T-helper 9 cell (primary cell): ENCODE results near the gene GGTA1.
"Not testable (repeated sequence)": the region's sequence is repeated elsewhere in the genome, so short reads cannot be mapped to it uniquely, and the experiment has no call there.

ENCODE experiments used
- DNase-seq: peaks from one replicate; pipeline ENCODE4 v3.0.0-alpha.2; 2020

The GGTA1 gene

DNA sequence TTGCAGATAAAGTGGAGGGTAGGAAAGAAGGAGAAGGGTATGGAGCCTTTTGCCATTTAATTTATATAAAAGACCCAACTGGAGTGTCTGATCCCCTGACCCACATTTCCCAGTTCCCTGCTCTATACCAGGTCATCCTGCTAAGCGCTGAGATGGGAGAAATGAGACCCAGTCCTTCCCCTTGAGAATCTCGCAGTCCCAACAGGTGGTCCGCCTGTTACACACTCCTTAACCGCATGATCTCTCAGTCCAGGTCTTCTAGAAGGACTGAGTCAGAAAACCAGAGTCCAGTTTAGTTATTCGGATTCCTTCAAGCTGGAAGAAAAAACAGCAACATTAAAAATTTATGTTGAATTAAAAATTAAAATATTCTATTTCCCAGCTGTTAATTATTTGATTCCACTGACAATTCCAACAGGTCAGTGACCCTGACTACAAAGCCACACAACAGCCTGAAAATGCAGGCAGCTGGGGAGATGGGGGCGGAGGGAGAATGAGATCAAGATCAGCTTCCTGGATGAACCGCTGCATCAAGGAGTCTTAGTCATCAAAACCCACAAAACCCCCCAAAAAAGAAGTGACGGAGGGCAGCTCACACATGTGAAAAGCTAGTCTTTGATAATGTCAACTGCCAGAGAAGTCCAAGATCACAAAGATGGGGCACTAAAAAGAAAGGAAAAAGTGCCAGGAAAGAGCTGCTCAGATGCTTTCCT, 44.0 kb downstream of the GGTA1 start:
- DNase-seq = no peak

DNA sequence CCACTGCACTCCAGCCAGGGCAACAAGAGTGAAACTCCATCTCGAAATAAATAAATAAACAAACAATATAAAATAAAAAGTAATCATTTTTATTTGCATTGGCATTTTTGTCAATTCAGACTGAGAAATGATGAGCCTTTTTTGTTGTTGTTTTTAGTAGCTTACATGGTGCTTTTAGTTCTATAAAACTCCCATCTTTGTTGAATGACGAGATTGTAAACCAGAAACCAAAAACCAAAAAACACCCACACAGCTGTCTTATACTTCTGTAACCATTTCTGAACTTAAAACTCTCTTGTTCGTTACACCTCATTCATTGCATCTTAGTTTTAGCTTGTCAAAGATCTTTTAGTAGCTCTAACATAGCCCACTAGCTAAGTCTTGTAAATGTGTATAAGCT, 44.7 kb downstream of the GGTA1 start:
- DNase-seq = no peak

DNA sequence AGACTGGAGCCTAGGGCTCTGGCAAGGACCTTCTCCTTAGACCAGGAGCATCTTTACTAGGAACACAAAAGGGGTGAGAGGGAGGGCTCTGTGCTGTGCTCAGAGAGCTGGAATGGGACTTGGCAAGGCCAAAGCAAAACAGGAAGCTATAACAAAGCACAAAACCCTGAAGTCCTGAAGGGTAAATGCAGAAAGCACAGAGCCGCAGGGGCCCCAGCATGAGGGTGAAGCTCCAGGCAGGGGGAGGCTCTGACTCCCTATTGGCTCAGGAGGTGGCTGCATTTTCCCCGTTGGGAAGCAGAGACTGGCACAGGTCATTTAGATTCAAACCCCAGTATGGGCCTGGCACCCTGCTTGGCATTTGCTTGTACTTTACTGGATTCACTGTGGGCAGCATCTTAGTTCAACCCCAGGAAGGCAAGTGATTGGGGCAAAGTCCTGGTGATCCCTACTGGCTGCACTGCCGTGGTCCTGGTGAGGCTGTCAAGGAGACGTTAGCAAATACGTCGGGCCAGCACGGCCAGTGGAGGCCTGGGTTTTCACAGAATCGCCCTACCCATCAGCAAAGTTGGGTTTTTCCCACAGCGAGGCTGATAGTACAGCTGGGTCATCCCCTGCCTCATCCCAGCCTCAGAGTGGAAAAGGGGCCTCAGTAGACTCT, 46.3 kb downstream of the GGTA1 start:
- no peak for DNase-seq

DNA sequence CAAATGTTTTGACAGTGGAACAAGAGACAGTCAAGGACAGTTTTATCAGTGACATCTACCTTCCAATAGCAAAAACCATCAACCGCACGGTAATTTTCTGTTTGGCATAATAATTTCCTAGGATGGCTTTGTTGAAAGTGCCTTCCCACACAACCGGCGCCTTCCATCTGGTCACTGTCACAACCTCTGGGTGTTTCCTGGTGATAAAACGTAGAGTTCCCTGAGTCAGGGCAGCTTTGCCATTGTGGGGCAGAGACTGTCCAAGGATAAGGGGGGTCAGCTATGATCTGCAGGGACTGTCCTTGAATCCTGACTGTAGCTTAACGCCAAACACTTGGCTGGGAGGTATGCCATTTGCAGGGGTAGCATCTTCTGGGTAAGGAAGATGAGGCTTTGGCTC, 47.6 kb downstream of the GGTA1 start:
- no peak for DNase-seq

DNA sequence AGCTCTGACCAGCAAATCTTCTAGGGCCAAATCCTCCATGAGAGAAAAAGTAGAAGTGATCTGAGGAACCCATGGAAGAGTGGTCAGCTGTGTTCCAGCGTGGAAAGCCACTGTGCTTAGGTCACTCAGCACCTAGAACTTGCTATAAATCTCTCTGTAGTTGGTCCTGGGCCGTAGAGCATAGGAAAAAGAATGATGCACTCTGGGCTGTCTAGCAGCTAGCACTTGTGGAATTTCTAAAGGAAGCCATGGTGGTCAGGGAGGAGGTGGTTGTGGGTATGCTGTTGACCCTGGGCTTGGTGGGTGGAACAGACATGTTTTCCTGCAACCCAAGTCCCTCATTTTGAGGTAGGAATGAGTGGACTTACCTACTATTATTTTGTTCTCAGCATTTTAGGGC, 48.1 kb downstream of the GGTA1 start:
- no peak for DNase-seq

DNA sequence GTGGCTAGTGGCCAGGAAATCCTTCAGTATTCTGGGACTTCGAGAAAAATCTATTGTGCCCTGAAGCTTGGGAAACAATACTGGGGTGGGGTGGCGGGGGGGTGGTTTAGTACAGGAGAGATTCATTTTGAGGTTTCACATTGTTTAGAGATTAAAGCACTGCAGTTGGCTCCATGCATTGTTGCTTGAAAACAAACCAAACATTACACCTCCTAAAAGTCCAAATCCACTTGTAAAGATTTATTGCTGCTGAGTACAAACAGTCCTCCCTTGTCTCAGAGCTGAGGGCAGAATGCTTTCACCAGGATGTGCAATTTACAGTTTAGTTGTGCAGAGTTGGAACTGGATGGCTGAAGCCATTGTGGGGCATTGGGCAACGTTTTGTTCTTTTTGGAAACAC, 49.4 kb downstream of the GGTA1 start:
- DNase-seq = no peak

DNA sequence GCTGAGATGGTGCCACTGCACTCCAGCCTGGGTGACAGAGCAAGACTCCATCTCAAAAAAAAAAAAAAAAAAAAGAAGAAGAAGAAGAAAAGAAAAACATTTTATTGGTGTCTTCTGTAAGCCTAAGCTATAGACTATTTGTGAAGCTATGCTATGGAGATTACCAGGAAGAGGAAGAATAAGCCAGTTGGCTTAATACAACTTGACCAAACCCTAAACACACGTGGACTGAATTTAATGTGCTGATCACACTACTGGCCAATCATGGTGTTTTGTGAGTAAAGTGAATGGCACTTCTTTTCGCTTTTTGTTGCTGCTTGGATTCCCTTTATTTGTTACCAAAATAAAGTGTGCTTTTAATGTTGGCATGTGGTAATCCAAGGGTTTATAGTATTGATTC, 49.9 kb downstream of the GGTA1 start:
- no peak for DNase-seq

DNA sequence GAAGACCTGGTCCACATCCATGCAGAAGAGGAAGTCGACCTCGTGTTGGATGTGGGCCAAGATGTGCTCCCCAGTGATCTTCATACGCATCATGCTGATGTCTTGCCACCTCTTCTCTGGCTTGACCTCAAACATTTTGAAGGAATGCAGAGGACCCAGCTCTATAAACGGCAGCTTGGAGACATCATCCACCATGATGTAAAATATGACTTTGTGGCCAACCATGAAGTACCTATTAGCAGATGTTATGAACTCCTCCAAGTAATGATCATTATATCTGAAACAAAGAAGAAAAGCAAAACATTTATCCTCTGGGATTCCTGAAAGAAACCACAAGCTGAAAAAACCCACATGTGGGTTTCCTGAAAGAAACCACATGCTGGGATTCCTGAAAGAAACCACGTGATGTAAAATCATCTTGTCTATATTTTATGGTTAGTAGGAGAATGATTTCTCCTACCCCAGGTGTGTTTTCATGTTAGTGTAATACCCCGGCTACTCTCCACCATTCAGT, 52.3 kb downstream of the GGTA1 start:
- DNase-seq = no peak

DNA sequence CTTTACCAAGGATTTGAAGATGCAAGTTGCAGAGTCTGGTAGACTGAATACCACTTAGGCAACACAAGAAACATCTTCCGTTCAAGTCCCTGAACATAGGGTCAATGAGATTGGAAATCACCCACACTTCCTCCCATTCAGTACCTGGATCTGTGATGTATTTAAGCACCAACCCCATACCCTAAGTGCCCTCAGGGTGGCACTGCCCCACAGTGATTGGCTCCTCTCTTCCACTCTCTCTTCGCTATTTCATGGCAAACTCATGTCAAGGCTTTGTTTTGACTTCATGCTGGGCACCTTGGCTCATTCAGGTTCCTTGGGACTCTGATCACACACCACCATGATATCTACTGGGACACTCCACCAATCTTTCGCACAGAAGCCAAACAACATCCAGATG, 53.7 kb downstream of the GGTA1 start:
- no peak for DNase-seq

DNA sequence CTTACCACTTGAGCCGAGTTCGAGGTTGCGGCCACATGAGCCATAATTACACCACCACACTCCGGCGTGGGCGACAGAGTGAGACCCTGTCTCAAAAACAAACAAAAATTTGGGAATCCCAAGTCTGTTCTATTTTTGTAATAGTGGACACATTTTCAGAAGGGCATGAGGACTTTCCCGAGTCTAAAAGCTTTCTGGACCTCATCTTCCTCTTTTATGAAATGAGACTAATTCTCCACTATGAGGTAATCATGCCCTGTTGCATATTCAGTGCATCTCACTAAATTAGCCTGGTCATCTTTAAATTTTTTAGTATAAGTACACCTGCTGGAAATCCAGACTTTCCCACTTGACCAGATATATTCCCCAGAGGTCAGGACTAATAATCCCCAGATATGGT, 55.7 kb downstream of the GGTA1 start:
- no peak for DNase-seq

DNA sequence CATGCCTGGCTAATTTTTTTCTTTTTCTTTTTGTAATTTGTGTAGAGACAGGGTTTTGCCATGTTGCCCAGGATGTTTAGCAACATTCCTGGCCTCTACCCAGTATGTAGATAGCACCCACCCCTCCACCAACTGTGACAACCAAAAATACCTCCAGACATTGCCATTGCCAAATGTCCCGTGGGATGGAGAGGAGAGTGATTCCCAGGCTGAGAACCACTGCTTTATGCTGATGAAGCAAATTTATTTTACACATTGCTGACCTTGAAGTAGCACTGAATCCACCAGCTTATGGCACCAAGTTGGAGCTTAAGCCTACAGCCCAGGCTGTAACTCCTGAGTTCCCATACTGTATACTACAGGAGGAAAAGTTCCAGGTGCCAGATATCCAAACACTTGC, 58.5 kb downstream of the GGTA1 start:
- no peak for DNase-seq

DNA sequence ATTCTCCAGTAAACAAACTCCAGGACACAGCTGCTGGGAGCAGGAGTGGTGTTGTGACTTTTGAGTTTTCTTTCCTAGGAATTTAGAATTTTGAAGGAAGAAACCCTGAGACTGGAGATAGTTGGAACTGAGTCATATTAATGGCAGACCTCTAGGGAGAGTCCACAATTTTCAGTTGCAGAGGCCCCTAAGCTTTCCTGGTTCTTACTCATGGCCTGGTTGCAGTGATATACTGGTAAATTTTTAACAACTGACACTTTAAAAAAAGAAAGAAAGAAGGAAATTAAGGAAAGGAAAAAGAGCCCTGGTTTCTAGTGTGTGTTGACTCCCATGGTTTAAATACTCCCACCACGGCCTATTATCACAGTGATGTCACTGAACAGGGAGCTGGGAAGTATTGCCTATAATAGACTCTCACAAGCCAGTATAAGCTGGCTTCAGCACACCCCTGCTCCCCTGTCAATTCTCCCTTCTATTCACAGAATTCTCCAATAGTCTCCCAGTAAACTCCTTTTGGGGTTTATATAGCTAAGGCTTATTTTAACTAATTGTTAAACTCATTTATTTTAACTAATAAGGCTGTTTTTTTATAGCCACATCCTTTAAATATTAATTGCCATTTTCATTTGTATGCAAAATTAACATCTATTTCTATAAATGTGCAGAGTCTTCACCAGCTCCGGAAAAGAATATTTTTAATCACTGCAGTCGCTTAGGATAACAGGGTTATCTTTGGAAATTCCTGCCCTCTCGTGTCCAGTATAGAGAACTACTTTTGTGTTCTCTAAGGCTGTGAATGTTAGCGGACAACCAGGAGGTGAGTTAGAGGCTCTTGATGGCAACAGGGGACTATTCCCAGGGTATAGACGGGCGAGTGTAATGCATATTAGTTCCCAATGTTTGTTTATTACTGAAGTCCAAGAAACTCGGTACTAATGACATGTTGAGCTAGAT, 59.7 kb downstream of the GGTA1 start:
- no peak for DNase-seq

DNA sequence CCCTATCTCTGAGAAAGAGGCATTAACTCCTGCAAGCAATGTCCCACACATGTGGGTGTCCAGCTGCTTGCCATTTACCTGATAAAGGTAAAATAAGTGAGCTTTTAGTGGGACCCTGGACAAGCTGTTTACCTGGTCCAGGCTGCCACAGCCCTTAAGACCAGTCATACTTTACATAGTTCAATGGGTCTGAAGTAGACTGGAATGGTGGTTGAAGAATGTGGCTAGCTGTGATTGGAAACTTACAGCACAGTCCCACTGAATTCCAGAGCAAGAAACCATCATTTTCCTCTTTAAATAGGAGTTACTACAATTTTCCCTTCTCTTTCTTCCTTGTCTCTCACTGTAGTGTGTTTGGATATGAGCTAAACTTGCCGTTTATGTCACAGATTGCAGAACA, 60.6 kb downstream of the GGTA1 start:
- DNase-seq = no peak

DNA sequence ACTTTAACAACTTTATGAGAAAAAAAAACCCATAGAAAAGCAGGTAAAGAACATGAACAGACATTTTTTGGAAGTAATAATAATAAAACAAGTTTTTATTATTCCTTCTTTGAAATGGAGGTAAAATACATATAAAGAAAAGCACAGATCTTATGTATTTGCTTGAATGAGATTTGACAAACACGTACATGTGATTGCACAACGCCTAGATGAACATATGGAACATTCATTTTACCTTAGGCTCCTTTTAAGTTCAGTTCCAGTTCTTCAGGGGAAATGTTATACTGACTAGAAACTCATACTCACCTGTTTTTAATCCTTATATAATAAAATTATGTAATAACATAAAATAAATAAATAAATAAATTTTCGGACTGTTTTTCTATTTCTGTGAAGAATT, 61.8 kb downstream of the GGTA1 start:
- no peak for DNase-seq

DNA sequence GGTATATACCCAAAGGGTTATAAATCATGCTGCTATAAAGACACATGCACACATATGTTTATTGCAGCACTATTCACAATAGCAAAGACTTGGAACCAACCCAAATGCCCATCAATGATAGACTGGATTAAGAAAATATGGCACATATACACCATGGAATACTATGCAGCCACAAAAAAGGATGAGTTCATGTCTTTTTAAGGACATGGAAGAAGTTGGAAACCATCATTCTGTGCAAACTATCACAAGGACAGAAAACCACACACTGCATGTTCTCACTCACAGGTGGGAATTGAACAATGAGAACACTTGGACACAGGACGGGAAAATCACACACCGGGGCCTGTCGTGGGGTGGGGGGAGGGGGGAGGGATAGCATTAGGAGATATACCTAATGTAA, 62.6 kb downstream of the GGTA1 start:
- not testable (repeated sequence) for DNase-seq

DNA sequence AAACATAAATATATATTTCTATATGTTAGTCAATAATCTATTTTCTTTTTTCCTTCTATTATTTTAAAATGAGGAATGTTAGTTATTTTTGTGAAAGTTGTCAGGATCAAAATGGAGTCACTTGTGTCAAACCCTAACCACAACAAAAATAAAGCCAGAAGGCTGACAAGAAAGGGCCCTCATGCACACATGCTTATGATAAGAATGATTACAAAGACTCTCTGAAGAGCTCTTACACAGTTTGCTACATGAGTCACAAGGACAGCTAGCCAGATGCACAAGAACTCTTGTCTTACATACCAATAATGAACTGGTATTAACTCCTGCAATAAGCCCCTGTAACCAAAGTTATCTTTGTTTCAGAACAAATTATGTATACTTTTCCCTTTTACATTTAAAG, 64.7 kb downstream of the GGTA1 start:
- DNase-seq = no peak

DNA sequence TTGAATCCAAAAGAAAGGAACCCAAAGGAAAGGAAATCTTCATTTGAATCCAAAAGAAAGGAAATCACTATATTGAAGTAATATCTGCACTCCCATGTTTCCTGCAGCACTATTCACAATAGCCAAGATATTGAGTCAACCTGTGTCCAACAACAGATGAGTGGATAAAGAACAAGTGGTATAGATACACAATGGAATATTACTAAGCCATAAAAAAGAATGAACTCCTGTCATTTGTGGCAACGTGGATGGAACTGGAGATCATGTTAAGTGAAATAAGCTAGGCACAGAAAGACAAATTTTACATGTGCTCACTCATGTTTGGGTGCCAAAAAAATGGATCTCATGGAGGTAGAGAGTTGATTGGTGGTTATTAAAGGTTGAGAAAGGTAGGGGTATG, 71.7 kb downstream of the GGTA1 start:
- no peak for DNase-seq

DNA sequence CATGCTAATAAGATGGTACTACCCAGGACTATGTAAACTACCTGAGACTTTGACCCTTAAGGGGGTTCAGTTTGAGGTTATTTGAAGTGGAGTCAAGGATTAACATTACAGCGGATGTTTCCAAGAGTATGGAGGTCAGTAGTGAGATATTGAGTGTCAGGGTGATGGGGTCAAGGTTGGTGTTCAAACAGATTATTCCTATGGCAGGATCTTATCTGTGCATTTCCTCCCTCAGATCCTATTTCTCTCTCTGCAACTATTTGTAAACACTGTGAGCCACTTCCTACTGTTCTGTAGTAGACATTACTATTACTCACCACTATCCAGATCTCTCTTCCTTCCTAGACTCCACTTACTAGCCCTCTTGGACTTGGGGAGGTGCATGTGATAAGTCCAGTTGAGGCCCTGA, 75.6 kb downstream of the GGTA1 start:
- no peak for DNase-seq

DNA sequence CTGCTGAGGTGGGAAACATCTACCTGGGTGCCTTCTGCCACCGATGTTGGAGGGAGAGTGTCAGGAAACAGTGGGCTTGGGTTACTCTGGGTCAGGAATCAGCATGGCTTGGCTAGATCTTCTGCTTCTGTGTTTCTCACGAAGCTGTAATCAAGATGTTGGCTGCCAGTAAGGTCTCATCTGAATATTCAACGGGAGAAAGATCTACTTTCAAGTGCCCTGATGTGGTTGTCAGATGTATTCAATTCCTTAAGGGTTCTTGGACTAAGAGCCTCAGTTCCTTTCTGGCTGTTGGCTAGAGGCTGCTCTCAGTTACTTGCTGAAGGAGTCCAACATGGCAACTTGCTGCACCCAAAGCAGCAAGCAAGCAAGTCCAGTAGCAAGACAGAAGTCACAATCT, 87.7 kb downstream of the GGTA1 start:
- DNase-seq = no peak

DNA sequence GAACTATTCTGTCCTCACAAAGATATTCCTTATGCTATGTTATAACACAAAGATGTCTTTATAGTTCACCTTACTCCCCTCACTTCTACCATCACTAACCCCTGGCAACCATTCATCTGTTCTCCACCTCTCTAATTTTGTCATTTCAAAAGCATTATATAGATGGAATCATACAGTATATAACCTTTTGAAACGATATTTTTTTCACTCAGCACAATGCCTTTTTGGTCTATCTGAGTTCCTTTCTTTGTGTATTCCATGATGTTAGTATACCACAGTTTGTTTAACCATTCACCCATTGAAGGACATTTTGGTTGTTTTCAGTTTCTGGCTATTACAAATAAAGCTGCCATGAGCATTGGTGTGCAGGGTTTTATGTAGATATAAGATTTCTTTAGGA, 93.7 kb downstream of the GGTA1 start:
- no peak for DNase-seq
